CD4-positive, alpha-beta memory T cell (primary cell): ENCODE measurements around the gene VWA5A. TPM values are rescaled to one million over a fixed set of nuclear protein-coding genes. Genes with fewer than 3 reads are reported as not detected.

Source experiments
- CTCF ChIA-PET: fragments of 350-600 bp; sonication (Branson Sonifier 250); formaldehyde crosslinking; loops from one replicate; lab custom pipeline; 2021; ENCODE audit warnings: inconsistent platforms; ENCODE audit not compliant: partially characterized antibody; lab: Charles Lee
- POLR2A ChIA-PET: fragments of 350-600 bp; sonication (Branson Sonifier 250); formaldehyde crosslinking; loops from one replicate; lab custom pipeline; 2021; ENCODE audit not compliant: partially characterized antibody; lab: Charles Lee
- DNase-seq, 5 donors: peaks; one replicate each; pipeline versions ENCODE4 v3.0.0 to v3.0.0-alpha.2; 2020 to 2022; ENCODE audit warnings: mixed read lengths in 1 of 5
- H3K27ac ChIP-seq: one replicate; pipeline ENCODE4 v1.7.0; 2013; ENCODE audit warnings: low read depth, low read length
- H3K27me3 ChIP-seq: 2 replicates; pipeline ENCODE4 v1.7.0; 2013; ENCODE audit warnings: mild to moderate bottlenecking, low read length, moderate library complexity; ENCODE audit not compliant: insufficient read depth
- H3K36me3 ChIP-seq: 2 replicates; pipeline ENCODE4 v1.7.0; 2013; ENCODE audit warnings: mild to moderate bottlenecking, low read length, moderate library complexity; ENCODE audit not compliant: insufficient read depth
- H3K4me1 ChIP-seq: 2 replicates; pipeline ENCODE4 v1.7.0; 2013; ENCODE audit warnings: mild to moderate bottlenecking, low read length, moderate library complexity; ENCODE audit not compliant: insufficient read depth
- H3K4me3 ChIP-seq, 2 donors: one replicate each; pipeline ENCODE4 v1.7.0; 2013; ENCODE audit warnings: low read length in 2 of 2, mild to moderate bottlenecking in 1 of 2
- H3K9me3 ChIP-seq, 2 donors: one replicate each; pipeline ENCODE4 v1.7.0; 2013; ENCODE audit warnings: low read length in 2 of 2, control low read depth in 1 of 2; ENCODE audit not compliant: control insufficient read depth in 1 of 2
- H3K27ac Mint-ChIP-seq, 7 donors: one replicate each; pipeline ENCODE4 v1.8.0; 2020 to 2021; ENCODE audit warnings: mixed read lengths in 7 of 7, mild to moderate bottlenecking in 6 of 7, inconsistent platforms in 3 of 7, moderate library complexity in 3 of 7
- H3K27me3 Mint-ChIP-seq, 2 donors: one replicate each; pipeline ENCODE4 v1.8.0; 2020 to 2021; ENCODE audit warnings: mixed read lengths in 2 of 2
- H3K36me3 Mint-ChIP-seq, 2 donors: one replicate each; pipeline ENCODE4 v1.8.0; 2020 to 2021; ENCODE audit warnings: mixed read lengths in 2 of 2, inconsistent platforms in 1 of 2, mild to moderate bottlenecking in 1 of 2
- H3K4me1 Mint-ChIP-seq, 4 donors: one replicate each; pipeline ENCODE4 v1.8.0; 2020 to 2021; ENCODE audit warnings: mixed read lengths in 4 of 4, mild to moderate bottlenecking in 1 of 4
- H3K4me3 Mint-ChIP-seq, 8 donors: one replicate each; pipeline ENCODE4 v1.8.0; 2020 to 2021; ENCODE audit warnings: mixed read lengths in 8 of 8, mild to moderate bottlenecking in 7 of 8, moderate library complexity in 6 of 8, inconsistent platforms in 3 of 8
- H3K9me3 Mint-ChIP-seq, 8 donors: one replicate each; pipeline ENCODE4 v1.8.0; 2020 to 2021; ENCODE audit warnings: mixed read lengths in 8 of 8, mild to moderate bottlenecking in 5 of 8, inconsistent platforms in 3 of 8, moderate library complexity in 1 of 8
- intact Hi-C: fragments of 100-400 bp; cut with micrococcal nuclease; formaldehyde crosslinking; loops from one replicate; pipeline ENCODE4 v1.15.1; 2023
- polyA plus RNA-seq, 2 donors: library from polyadenylated mRNA; unstranded; fragments of 300-500 nt; fragmentation: Illumina TruSeq; gene quantifications; one replicate each; pipeline ENCODE4 v1.2.3, GENCODE V29; 2021
- total RNA-seq, 2 experiments: library from RNA; stranded (reverse); gene quantifications; one replicate each; pipeline ENCODE4 v1.2.3, GENCODE V29; 2021

The VWA5A gene
- total and polyA plus RNA-seq, 4 experiments from 2014 or later, result 6.4 to 12.3 (median 7.7) TPM

DNA sequence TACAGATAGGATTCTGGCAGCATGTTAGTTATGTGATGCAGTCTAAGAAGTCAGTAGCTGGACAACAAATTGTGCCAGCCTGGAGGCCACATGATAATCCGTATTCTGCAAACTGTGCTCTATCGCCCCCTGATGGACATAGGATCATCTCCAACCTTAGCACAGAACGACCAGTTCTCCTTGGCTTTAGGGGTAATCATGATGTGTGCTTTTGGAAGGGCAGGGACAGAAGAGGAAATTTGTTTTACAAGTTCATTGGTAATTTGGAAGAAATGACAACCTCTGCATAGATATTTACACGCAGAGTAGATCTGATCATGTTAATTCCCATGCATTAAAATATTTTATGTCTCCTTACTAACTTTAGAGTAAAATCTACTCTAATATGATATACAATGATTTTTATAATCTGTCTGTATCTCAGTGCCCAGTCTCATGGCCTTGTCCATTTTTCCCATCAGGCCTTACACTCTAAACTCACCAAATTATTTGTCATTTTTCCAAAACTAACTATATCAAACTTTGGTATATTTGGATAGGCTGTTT, 80.0 kb downstream of the VWA5A start:
- peaks cover 4 to 8% of the 10 kb centered on the region in 2 donors for H3K27me3 Mint-ChIP-seq
- POLR2A ChIA-PET, result no interaction called here

More for the DNA sequence above, 80.0 kb downstream of the VWA5A start:
- DNase-seq, result peak in 4 of 5 donors; percentile 13 to 28 (median 24)
- H3K36me3 Mint-ChIP-seq, result no peaks in the 10 kb centered on the region
- H3K4me1 Mint-ChIP-seq, result peaks cover 0 to 1% (median 0%) of the 10 kb centered on the region in 4 donors
- Histone ChIP-seq H3K4me1 (no peaks in the 10 kb centered on the region), H3K27me3 (no peaks in the 10 kb centered on the region), H3K36me3 (no peaks in the 10 kb centered on the region), H3K27ac (no peak overlapping the region), H3K4me3 (no peak overlapping the region), H3K9me3 (no peaks in the 10 kb centered on the region)
- CTCF ChIA-PET, result interaction anchor here (1.0 to 3.8 kb wide), 4 partner anchors 119 to 126 kb away, joined by 4 to 32 read pairs (median 14); no protein-coding TSS in a partner anchor
- no peaks in the 10 kb centered on the region for H3K9me3 Mint-ChIP-seq
- H3K27ac Mint-ChIP-seq, result no peak overlapping the region
- intact Hi-C loops, result no loop called here
- no peak overlapping the region for H3K4me3 Mint-ChIP-seq

Other genes with a start within 250 kb of the VWA5A start
- gene TMEM225, start 229.8 kb upstream of the VWA5A start, total RNA-seq, result not detected
- not detected for gene TMEM225, start 229.8 kb upstream of the VWA5A start, polyA plus RNA-seq
- not detected for gene OR8D4, start 213.3 kb upstream of the VWA5A start, total RNA-seq
- gene OR8D4, start 213.3 kb upstream of the VWA5A start, polyA plus RNA-seq, result not detected
- not detected for gene OR4D5, start 175.8 kb upstream of the VWA5A start, total RNA-seq
- gene OR4D5, start 175.8 kb upstream of the VWA5A start, polyA plus RNA-seq, result not detected
- not detected for gene OR6T1, start 171.6 kb upstream of the VWA5A start, total RNA-seq
- gene OR6T1, start 171.6 kb upstream of the VWA5A start, polyA plus RNA-seq, result not detected
- not detected for gene OR10S1, start 137.7 kb upstream of the VWA5A start, total RNA-seq
- not detected for gene OR10S1, start 137.7 kb upstream of the VWA5A start, polyA plus RNA-seq
- gene OR10G6, start 120.3 kb upstream of the VWA5A start, total RNA-seq, result not detected
- not detected for gene OR10G6, start 120.3 kb upstream of the VWA5A start, polyA plus RNA-seq
- not detected for gene OR10G4, start 102.5 kb upstream of the VWA5A start, total RNA-seq
- gene OR10G4, start 102.5 kb upstream of the VWA5A start, polyA plus RNA-seq, result not detected
- gene OR10G9, start 92.4 kb upstream of the VWA5A start, total RNA-seq, result not detected
- gene OR10G9, start 92.4 kb upstream of the VWA5A start, polyA plus RNA-seq, result not detected
- gene OR10G8, start 88.7 kb upstream of the VWA5A start, total RNA-seq, result not detected
- not detected for gene OR10G8, start 88.7 kb upstream of the VWA5A start, polyA plus RNA-seq
- not detected for gene OR10G7, start 74.1 kb upstream of the VWA5A start, total RNA-seq
- not detected for gene OR10G7, start 74.1 kb upstream of the VWA5A start, polyA plus RNA-seq
- gene OR10D3, start 67.9 kb downstream of the VWA5A start, total RNA-seq, result not detected
- gene OR10D3, start 67.9 kb downstream of the VWA5A start, polyA plus RNA-seq, result not detected
- not detected for gene OR8G1, start 125.6 kb downstream of the VWA5A start, total RNA-seq
- gene OR8G1, start 125.6 kb downstream of the VWA5A start, polyA plus RNA-seq, result not detected
- gene OR8G5, start 140.9 kb downstream of the VWA5A start, total RNA-seq, result not detected
- not detected for gene OR8G5, start 140.9 kb downstream of the VWA5A start, polyA plus RNA-seq
- gene OR8D1, start 198.5 kb downstream of the VWA5A start, total RNA-seq, result not detected
- gene OR8D1, start 198.5 kb downstream of the VWA5A start, polyA plus RNA-seq, result not detected
- gene OR8D2, start 204.7 kb downstream of the VWA5A start, total RNA-seq, result not detected
- gene OR8D2, start 204.7 kb downstream of the VWA5A start, polyA plus RNA-seq, result not detected